ENCODE results near the gene EFNA5. TPM values are rescaled to one million over a fixed set of nuclear protein-coding genes. Genes with fewer than 3 reads are reported as not detected.
"Not testable (repeated sequence)": the region's sequence is repeated elsewhere in the genome, so short reads cannot be mapped to it uniquely, and the experiment has no call there.

The EFNA5 gene
- total RNA-seq, 2 experiments from 2014 or later: not detected

- H3K4me3 ChIP-seq (ENCODE audit: low read length): no peak overlapping the region
- no peaks in the 10 kb centered on the region for H3K27me3 ChIP-seq (ENCODE audit: control insufficient read depth in 1 of 2, insufficient read depth in 2 of 2, low read length in 2 of 2)
- H3K9me3 ChIP-seq (ENCODE audit: control insufficient read depth in 1 of 2, insufficient read depth in 1 of 2, low read length in 2 of 2): no peaks in the 10 kb centered on the region
- POLR2A ChIA-PET: no interaction called here
- H3K36me3 ChIP-seq (ENCODE audit: insufficient read depth, low read length): no peaks in the 10 kb centered on the region
- TF ChIP-seq, protein P1, sequence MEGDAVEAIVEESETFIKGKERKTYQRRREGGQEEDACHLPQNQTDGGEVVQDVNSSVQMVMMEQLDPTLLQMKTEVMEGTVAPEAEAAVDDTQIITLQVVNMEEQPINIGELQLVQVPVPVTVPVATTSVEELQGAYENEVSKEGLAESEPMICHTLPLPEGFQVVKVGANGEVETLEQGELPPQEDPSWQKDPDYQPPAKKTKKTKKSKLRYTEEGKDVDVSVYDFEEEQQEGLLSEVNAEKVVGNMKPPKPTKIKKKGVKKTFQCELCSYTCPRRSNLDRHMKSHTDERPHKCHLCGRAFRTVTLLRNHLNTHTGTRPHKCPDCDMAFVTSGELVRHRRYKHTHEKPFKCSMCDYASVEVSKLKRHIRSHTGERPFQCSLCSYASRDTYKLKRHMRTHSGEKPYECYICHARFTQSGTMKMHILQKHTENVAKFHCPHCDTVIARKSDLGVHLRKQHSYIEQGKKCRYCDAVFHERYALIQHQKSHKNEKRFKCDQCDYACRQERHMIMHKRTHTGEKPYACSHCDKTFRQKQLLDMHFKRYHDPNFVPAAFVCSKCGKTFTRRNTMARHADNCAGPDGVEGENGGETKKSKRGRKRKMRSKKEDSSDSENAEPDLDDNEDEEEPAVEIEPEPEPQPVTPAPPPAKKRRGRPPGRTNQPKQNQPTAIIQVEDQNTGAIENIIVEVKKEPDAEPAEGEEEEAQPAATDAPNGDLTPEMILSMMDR (IDR thresholded peaks at IDR 0.05): no peak
- H3K27ac Mint-ChIP-seq: no peak overlapping the region
- DNase-seq: no peak
- ATAC-seq (ENCODE audit: poor library complexity): no peak
- no peak overlapping the region for H3K4me3 Mint-ChIP-seq
- no peaks in the 10 kb centered on the region for H3K36me3 Mint-ChIP-seq (ENCODE audit: low read depth)
- H3K4me1 ChIP-seq (ENCODE audit: insufficient read depth, low read length): no peaks in the 10 kb centered on the region
- CTCF ChIA-PET: no interaction called here
- intact Hi-C loops (cut with DNase I, micrococcal nuclease): no loop called here
- H3K27me3 Mint-ChIP-seq: peaks cover 15% of the 10 kb centered on the region
- H3K9me3 Mint-ChIP-seq: no peaks in the 10 kb centered on the region
- peaks cover 6% of the 10 kb centered on the region for H3K4me1 Mint-ChIP-seq (ENCODE audit: low read depth)
- no peak overlapping the region for H3K27ac ChIP-seq (ENCODE audit: low read depth in 1 of 2, low read length in 2 of 2)
These were observed 171.0 kb downstream of the EFNA5 start for GRCh38 chr5:107499776-107500175.

- Histone ChIP-seq H3K36me3 (ENCODE audit: insufficient read depth, low read length) (no peaks in the 10 kb centered on the region), H3K4me3 (ENCODE audit: low read length) (no peak overlapping the region), H3K9me3 (ENCODE audit: control insufficient read depth in 1 of 2, insufficient read depth in 1 of 2, low read length in 2 of 2) (no peaks in the 10 kb centered on the region), H3K4me1 (ENCODE audit: insufficient read depth, low read length) (no peaks in the 10 kb centered on the region), H3K27ac (ENCODE audit: low read depth in 1 of 2, low read length in 2 of 2) (no peak overlapping the region), H3K27me3 (ENCODE audit: control insufficient read depth in 1 of 2, insufficient read depth in 2 of 2, low read length in 2 of 2) (no peaks in the 10 kb centered on the region)
- POLR2A ChIA-PET: no interaction called here
- peaks cover 15% of the 10 kb centered on the region for H3K27me3 Mint-ChIP-seq
- TF ChIP-seq, protein P1 (IDR thresholded peaks at IDR 0.05): no peak
- H3K4me1 Mint-ChIP-seq (ENCODE audit: low read depth): peaks cover 6% of the 10 kb centered on the region
- intact Hi-C loops (cut with DNase I, micrococcal nuclease): no loop called here
- H3K27ac Mint-ChIP-seq: no peak overlapping the region
- no peak for ATAC-seq (ENCODE audit: poor library complexity)
- no peaks in the 10 kb centered on the region for H3K9me3 Mint-ChIP-seq
- CTCF ChIA-PET: no interaction called here
- no peak overlapping the region for H3K4me3 Mint-ChIP-seq
- DNase-seq: no peak
- no peaks in the 10 kb centered on the region for H3K36me3 Mint-ChIP-seq (ENCODE audit: low read depth)
These were observed 171.5 kb downstream of the EFNA5 start for GRCh38 chr5:107499237-107499636.

- H3K4me3 Mint-ChIP-seq: no peak overlapping the region
- no peaks in the 10 kb centered on the region for H3K27me3 ChIP-seq (ENCODE audit: control insufficient read depth in 1 of 2, insufficient read depth in 2 of 2, low read length in 2 of 2)
- H3K4me1 Mint-ChIP-seq (ENCODE audit: low read depth): no peaks in the 10 kb centered on the region
- H3K4me1 ChIP-seq (ENCODE audit: insufficient read depth, low read length): no peaks in the 10 kb centered on the region
- no peaks in the 10 kb centered on the region for H3K27me3 Mint-ChIP-seq
- TF ChIP-seq, protein P1 (IDR thresholded peaks at IDR 0.05): no peak
- no peak for DNase-seq
- H3K36me3 Mint-ChIP-seq (ENCODE audit: low read depth): no peaks in the 10 kb centered on the region
- POLR2A ChIA-PET: no interaction called here
- H3K27ac Mint-ChIP-seq: no peak overlapping the region
- no peaks in the 10 kb centered on the region for H3K36me3 ChIP-seq (ENCODE audit: insufficient read depth, low read length)
- H3K9me3 ChIP-seq (ENCODE audit: control insufficient read depth in 1 of 2, insufficient read depth in 1 of 2, low read length in 2 of 2): no peaks in the 10 kb centered on the region
- CTCF ChIA-PET: no interaction called here
- no peaks in the 10 kb centered on the region for H3K9me3 Mint-ChIP-seq
- H3K4me3 ChIP-seq (ENCODE audit: low read length): no peak overlapping the region
- no peak overlapping the region for H3K27ac ChIP-seq (ENCODE audit: low read depth in 1 of 2, low read length in 2 of 2)
- intact Hi-C loops (cut with DNase I, micrococcal nuclease): no loop called here
- ATAC-seq (ENCODE audit: poor library complexity): no peak
These were observed 174.3 kb downstream of the EFNA5 start for GRCh38 chr5:107496466-107496865.

GRCh38 chr5:107494129-107494528 is 176.6 kb downstream of the EFNA5 start:
- H3K27ac ChIP-seq (ENCODE audit: low read depth in 1 of 2, low read length in 2 of 2); H3K27ac Mint-ChIP-seq; ATAC-seq (ENCODE audit: poor library complexity); H3K4me3 ChIP-seq (ENCODE audit: low read length); H3K36me3 ChIP-seq (ENCODE audit: insufficient read depth, low read length); intact Hi-C loops (cut with DNase I, micrococcal nuclease); H3K4me1 Mint-ChIP-seq (ENCODE audit: low read depth); H3K27me3 ChIP-seq (ENCODE audit: control insufficient read depth in 1 of 2, insufficient read depth in 2 of 2, low read length in 2 of 2); H3K36me3 Mint-ChIP-seq (ENCODE audit: low read depth); H3K4me3 Mint-ChIP-seq; H3K9me3 Mint-ChIP-seq; DNase-seq; H3K27me3 Mint-ChIP-seq; H3K9me3 ChIP-seq (ENCODE audit: control insufficient read depth in 1 of 2, insufficient read depth in 1 of 2, low read length in 2 of 2); CTCF ChIA-PET; POLR2A ChIA-PET; H3K4me1 ChIP-seq (ENCODE audit: insufficient read depth, low read length): not testable (repeated sequence)

All from CD4-positive, alpha-beta T cell (primary cell).